ENCODE data around the gene KDM7A. TPM values are rescaled to one million over a fixed set of nuclear protein-coding genes. Genes with fewer than 3 reads are reported as not detected.

The KDM7A gene
- polyA plus RNA-seq, 1 donor from 2014 or later = 8.2 TPM

DNA sequence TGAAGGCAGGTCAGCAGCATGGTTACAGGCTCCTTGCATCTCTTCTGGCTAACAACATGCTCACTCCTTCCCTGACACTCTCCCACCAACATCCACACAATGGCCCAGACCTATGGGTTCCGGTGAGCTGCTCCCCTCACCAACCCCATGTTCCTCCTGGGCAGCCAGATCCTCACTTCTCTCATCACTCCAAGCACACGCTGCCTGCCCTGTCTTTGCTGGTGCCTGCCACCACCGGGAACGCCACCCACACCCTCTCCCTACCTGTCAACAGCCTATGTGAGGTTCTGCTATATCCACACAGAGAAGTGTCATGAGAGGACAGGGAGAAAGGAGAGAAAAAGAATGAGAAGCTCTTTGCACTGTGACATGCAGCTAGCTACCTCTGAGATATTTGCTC is 128.6 kb downstream of the KDM7A start:
- no peaks in the 10 kb centered on the region for H3K79me2 ChIP-seq (replicated peaks; ENCODE audit: insufficient read depth, low read length)
- no peak overlapping the region for H3K4me2 ChIP-seq (ENCODE audit: low read length)
- no peaks in the 10 kb centered on the region for H3F3A ChIP-seq (ENCODE audit: insufficient read depth, low read length, poor library complexity, severe bottlenecking)
- H3K36me3 ChIP-seq (ENCODE audit: insufficient read depth, low read length) = no peaks in the 10 kb centered on the region
- no peaks in the 10 kb centered on the region for H4K20me1 ChIP-seq (ENCODE audit: insufficient read depth)
- no peak overlapping the region for H2AFZ ChIP-seq (ENCODE audit: low read depth, low read length)
- no peaks in the 10 kb centered on the region for H3K9me2 ChIP-seq (ENCODE audit: insufficient read depth, low read length)
- no peak overlapping the region for H3K4me3 ChIP-seq (ENCODE audit: low read length)
- no peak overlapping the region for H3K27ac ChIP-seq (ENCODE audit: low read length)
- H3K27me3 ChIP-seq (ENCODE audit: insufficient read depth, low read depth, low read length) = no peaks in the 10 kb centered on the region
- peaks cover 3% of the 10 kb centered on the region for H3K9me3 ChIP-seq (ENCODE audit: low read length)
- no peak overlapping the region for H3K9ac ChIP-seq (ENCODE audit: low read length)
- no peak for TF ChIP-seq SMC3 (conservative IDR thresholded peaks at IDR 0.05; ENCODE audit: poor library complexity)
- TF ChIP-seq TAF1 (IDR thresholded peaks at IDR 0.05; ENCODE audit: low read depth) = no peak
- no peak for TF ChIP-seq MXI1 (conservative IDR thresholded peaks at IDR 0.05; ENCODE audit: poor library complexity, severe bottlenecking)
- TF ChIP-seq, protein P1, sequence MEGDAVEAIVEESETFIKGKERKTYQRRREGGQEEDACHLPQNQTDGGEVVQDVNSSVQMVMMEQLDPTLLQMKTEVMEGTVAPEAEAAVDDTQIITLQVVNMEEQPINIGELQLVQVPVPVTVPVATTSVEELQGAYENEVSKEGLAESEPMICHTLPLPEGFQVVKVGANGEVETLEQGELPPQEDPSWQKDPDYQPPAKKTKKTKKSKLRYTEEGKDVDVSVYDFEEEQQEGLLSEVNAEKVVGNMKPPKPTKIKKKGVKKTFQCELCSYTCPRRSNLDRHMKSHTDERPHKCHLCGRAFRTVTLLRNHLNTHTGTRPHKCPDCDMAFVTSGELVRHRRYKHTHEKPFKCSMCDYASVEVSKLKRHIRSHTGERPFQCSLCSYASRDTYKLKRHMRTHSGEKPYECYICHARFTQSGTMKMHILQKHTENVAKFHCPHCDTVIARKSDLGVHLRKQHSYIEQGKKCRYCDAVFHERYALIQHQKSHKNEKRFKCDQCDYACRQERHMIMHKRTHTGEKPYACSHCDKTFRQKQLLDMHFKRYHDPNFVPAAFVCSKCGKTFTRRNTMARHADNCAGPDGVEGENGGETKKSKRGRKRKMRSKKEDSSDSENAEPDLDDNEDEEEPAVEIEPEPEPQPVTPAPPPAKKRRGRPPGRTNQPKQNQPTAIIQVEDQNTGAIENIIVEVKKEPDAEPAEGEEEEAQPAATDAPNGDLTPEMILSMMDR (IDR thresholded peaks at IDR 0.05; ENCODE audit: poor library complexity, severe bottlenecking) = no peak
- TF ChIP-seq, protein P2, sequence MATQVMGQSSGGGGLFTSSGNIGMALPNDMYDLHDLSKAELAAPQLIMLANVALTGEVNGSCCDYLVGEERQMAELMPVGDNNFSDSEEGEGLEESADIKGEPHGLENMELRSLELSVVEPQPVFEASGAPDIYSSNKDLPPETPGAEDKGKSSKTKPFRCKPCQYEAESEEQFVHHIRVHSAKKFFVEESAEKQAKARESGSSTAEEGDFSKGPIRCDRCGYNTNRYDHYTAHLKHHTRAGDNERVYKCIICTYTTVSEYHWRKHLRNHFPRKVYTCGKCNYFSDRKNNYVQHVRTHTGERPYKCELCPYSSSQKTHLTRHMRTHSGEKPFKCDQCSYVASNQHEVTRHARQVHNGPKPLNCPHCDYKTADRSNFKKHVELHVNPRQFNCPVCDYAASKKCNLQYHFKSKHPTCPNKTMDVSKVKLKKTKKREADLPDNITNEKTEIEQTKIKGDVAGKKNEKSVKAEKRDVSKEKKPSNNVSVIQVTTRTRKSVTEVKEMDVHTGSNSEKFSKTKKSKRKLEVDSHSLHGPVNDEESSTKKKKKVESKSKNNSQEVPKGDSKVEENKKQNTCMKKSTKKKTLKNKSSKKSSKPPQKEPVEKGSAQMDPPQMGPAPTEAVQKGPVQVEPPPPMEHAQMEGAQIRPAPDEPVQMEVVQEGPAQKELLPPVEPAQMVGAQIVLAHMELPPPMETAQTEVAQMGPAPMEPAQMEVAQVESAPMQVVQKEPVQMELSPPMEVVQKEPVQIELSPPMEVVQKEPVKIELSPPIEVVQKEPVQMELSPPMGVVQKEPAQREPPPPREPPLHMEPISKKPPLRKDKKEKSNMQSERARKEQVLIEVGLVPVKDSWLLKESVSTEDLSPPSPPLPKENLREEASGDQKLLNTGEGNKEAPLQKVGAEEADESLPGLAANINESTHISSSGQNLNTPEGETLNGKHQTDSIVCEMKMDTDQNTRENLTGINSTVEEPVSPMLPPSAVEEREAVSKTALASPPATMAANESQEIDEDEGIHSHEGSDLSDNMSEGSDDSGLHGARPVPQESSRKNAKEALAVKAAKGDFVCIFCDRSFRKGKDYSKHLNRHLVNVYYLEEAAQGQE (IDR thresholded peaks at IDR 0.05; ENCODE audit: borderline replicate concordance) = no peak
- no peak for TF ChIP-seq POLR2AphosphoS5 (IDR thresholded peaks at IDR 0.05)
- no peak for TF ChIP-seq EZH2 (IDR thresholded peaks at IDR 0.05; ENCODE audit: borderline replicate concordance, insufficient read depth, low read length, poor library complexity, severe bottlenecking)
- TF ChIP-seq RAD21 (conservative IDR thresholded peaks at IDR 0.05) = no peak
- TF ChIP-seq EP300 (conservative IDR thresholded peaks at IDR 0.05; ENCODE audit: poor library complexity, severe bottlenecking) = no peak

DNA sequence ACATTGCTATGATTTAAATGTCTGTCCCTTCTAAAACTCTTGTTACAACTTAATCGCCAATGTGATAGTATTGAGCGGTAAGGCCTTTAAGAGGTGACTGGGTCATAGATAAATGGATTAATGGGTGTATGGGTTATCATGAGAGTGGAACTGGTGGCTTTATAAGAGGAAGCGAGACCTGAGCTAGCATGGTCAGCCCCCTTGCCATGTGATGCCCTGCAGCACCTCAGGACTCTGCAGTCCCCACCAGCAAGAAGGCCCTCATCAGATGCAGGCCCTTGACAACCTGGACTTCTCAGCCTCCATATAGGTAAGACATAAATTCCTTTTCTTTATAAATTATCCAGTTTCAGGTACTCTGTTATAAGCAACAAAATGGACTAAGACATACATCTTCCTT is 129.6 kb downstream of the KDM7A start:
- no peaks in the 10 kb centered on the region for H4K20me1 ChIP-seq (ENCODE audit: insufficient read depth)
- no peaks in the 10 kb centered on the region for H3K79me2 ChIP-seq (replicated peaks; ENCODE audit: insufficient read depth, low read length)
- H3F3A ChIP-seq (ENCODE audit: insufficient read depth, low read length, poor library complexity, severe bottlenecking) = no peaks in the 10 kb centered on the region
- no peak overlapping the region for H2AFZ ChIP-seq (ENCODE audit: low read depth, low read length)
- H3K36me3 ChIP-seq (ENCODE audit: insufficient read depth, low read length) = no peaks in the 10 kb centered on the region
- no peak overlapping the region for H3K4me2 ChIP-seq (ENCODE audit: low read length)
- H3K27me3 ChIP-seq (ENCODE audit: insufficient read depth, low read depth, low read length) = no peaks in the 10 kb centered on the region
- no peaks in the 10 kb centered on the region for H3K9me2 ChIP-seq (ENCODE audit: insufficient read depth, low read length)
- H3K27ac ChIP-seq (ENCODE audit: low read length) = no peak overlapping the region
- no peak for TF ChIP-seq SMC3 (conservative IDR thresholded peaks at IDR 0.05; ENCODE audit: poor library complexity)
- TF ChIP-seq, protein P1 (IDR thresholded peaks at IDR 0.05; ENCODE audit: poor library complexity, severe bottlenecking) = no peak
- TF ChIP-seq MXI1 (conservative IDR thresholded peaks at IDR 0.05; ENCODE audit: poor library complexity, severe bottlenecking) = no peak
- no peak for TF ChIP-seq TAF1 (IDR thresholded peaks at IDR 0.05; ENCODE audit: low read depth)
- no peak for TF ChIP-seq POLR2AphosphoS5 (IDR thresholded peaks at IDR 0.05)
- TF ChIP-seq EP300 (conservative IDR thresholded peaks at IDR 0.05; ENCODE audit: poor library complexity, severe bottlenecking) = no peak
- TF ChIP-seq, protein P2 (IDR thresholded peaks at IDR 0.05; ENCODE audit: borderline replicate concordance) = no peak
- no peak for TF ChIP-seq RAD21 (conservative IDR thresholded peaks at IDR 0.05)
- TF ChIP-seq EZH2 (IDR thresholded peaks at IDR 0.05; ENCODE audit: borderline replicate concordance, insufficient read depth, low read length, poor library complexity, severe bottlenecking) = no peak
- H3K4me3 ChIP-seq (ENCODE audit: low read length) = no peak overlapping the region
- peaks cover 3% of the 10 kb centered on the region for H3K9me3 ChIP-seq (ENCODE audit: low read length)
- H3K9ac ChIP-seq (ENCODE audit: low read length) = no peak overlapping the region

Measured in neural cell (in vitro differentiated cells).